ENCODE measurements around the gene NNMT. TPM values are rescaled to one million over a fixed set of nuclear protein-coding genes. Genes with fewer than 3 reads are reported as not detected.

NNMT gene
- total RNA-seq, 1 donor from 2014 or later: 1,040 TPM

GRCh38 chr11:114252767-114253166 lies 43.4 kb upstream of the NNMT start:
- Histone ChIP-seq H3K27me3 (no peaks in the 10 kb centered on the region), H3K4me1 (peaks cover 16 to 43% of the 10 kb centered on the region in 2 donors), H3K27ac (peak overlapping the region; percentile 72 to 78), H3K4me3 (no peak overlapping the region), H3K36me3 (peaks cover 72 to 83% of the 10 kb centered on the region in 2 donors), H3K9me3 (no peaks in the 10 kb centered on the region)
- no peak for TF ChIP-seq CTCF (IDR thresholded peaks at IDR 0.05)
- no peak for DNase-seq (ENCODE audit: low spot score in 2 of 2)
- intact Hi-C loops (cut with DNase I): no loop called here

GRCh38 chr11:114253771-114254170 lies 42.4 kb upstream of the NNMT start:
- DNase-seq (ENCODE audit: low spot score in 2 of 2): no peak
- Histone ChIP-seq H3K27me3 (no peaks in the 10 kb centered on the region), H3K4me1 (peaks cover 23 to 53% of the 10 kb centered on the region in 2 donors), H3K9me3 (no peaks in the 10 kb centered on the region), H3K36me3 (peaks cover 62 to 78% of the 10 kb centered on the region in 2 donors), H3K27ac (peak overlapping the region; percentile 72 to 78), H3K4me3 (no peak overlapping the region)
- TF ChIP-seq CTCF (IDR thresholded peaks at IDR 0.05): no peak
- intact Hi-C loops (cut with DNase I): no loop called here

- no peak for DNase-seq (ENCODE audit: low spot score in 2 of 2)
- H3K9me3 ChIP-seq: no peaks in the 10 kb centered on the region
- H3K4me1 ChIP-seq: peaks cover 23 to 60% of the 10 kb centered on the region in 2 donors
- TF ChIP-seq CTCF (IDR thresholded peaks at IDR 0.05): no peak
- no peak overlapping the region for H3K4me3 ChIP-seq
- H3K36me3 ChIP-seq: peaks cover 58 to 73% of the 10 kb centered on the region in 2 donors
- peak overlapping the region; percentile 18 to 72 for H3K27ac ChIP-seq
- no peaks in the 10 kb centered on the region for H3K27me3 ChIP-seq
- intact Hi-C loops (cut with DNase I): loop anchor here (5.0 kb wide), 1 partner anchor 72 kb away; no protein-coding TSS in a partner anchor
These were observed 41.5 kb upstream of the NNMT start for GRCh38 chr11:114254571-114255146.

- Histone ChIP-seq H3K27me3 (no peaks in the 10 kb centered on the region), H3K9me3 (no peaks in the 10 kb centered on the region), H3K4me3 (no peak overlapping the region), H3K27ac (peak overlapping the region; percentile 18 to 72), H3K4me1 (peaks cover 25 to 65% of the 10 kb centered on the region in 2 donors), H3K36me3 (peaks cover 52 to 67% of the 10 kb centered on the region in 2 donors)
- intact Hi-C loops (cut with DNase I): loop anchor here (5.0 kb wide), 1 partner anchor 73 kb away; no protein-coding TSS in a partner anchor
- DNase-seq (ENCODE audit: low spot score in 2 of 2): no peak
- TF ChIP-seq CTCF (IDR thresholded peaks at IDR 0.05): no peak
These were observed 40.9 kb upstream of the NNMT start for GRCh38 chr11:114255289-114255688.

- no peak for DNase-seq (ENCODE audit: low spot score in 2 of 2)
- H3K36me3 ChIP-seq: peaks cover 41 to 56% of the 10 kb centered on the region in 2 donors
- intact Hi-C loops (cut with DNase I): loop anchor here (5.0 kb wide), 1 partner anchor 74 kb away; no protein-coding TSS in a partner anchor
- H3K9me3 ChIP-seq: no peaks in the 10 kb centered on the region
- TF ChIP-seq CTCF (IDR thresholded peaks at IDR 0.05): no peak
- H3K27me3 ChIP-seq: no peaks in the 10 kb centered on the region
- peak overlapping the region; percentile 77 to 88 for H3K27ac ChIP-seq
- H3K4me3 ChIP-seq: peak overlapping the region in 1 of 2 donors; percentile 18
- peaks cover 24 to 64% of the 10 kb centered on the region in 2 donors for H3K4me1 ChIP-seq
These were observed 39.8 kb upstream of the NNMT start for GRCh38 chr11:114256176-114256966.

Measured in ascending aorta (tissue), 2 donors.